Transverse colon (tissue), 4 donors: Measurements from ENCODE around the gene RHOA. TPM values are rescaled to one million over a fixed set of nuclear protein-coding genes. Genes with fewer than 3 reads are reported as not detected.

Experiments
- DNase-seq: peaks from one replicate; pipeline ENCODE4 v3.0.0-alpha.2; 2019
- H3K27ac ChIP-seq, 4 donors: fragments of 200-600 bp; sonication (generic); 2 replicates each; pipeline ENCODE4 v1.5.1; 2016 to 2018; ENCODE audit warnings: inconsistent platforms in 4 of 4
- H3K27me3 ChIP-seq: fragments of 200-600 bp; sonication (generic); 2 replicates; pipeline ENCODE4 v1.5.1; 2017; ENCODE audit warnings: inconsistent platforms
- H3K36me3 ChIP-seq, 4 donors: fragments of 200-600 bp; sonication (generic); 2 replicates each; pipeline ENCODE4 v1.5.1; 2017 to 2019; ENCODE audit warnings: inconsistent platforms in 4 of 4
- H3K4me1 ChIP-seq, 4 donors: fragments of 200-600 bp; sonication (generic); 2 replicates each; pipeline ENCODE4 v1.5.1; 2017 to 2020; ENCODE audit warnings: inconsistent platforms in 4 of 4
- H3K4me3 ChIP-seq, 4 donors: fragments of 200-600 bp; sonication (generic); 1 replicate in 1 of 4; 2 replicates in 3 of 4; pipeline versions ENCODE4 v1.5.1 to v1.6.1; 2017 to 2019; ENCODE audit warnings: inconsistent platforms in 4 of 4
- H3K9me3 ChIP-seq, 2 donors: fragments of 200-600 bp; sonication (generic); 2 replicates each; pipeline ENCODE4 v1.5.1; 2017 to 2019; ENCODE audit warnings: inconsistent platforms in 2 of 2
- CTCF ChIP-seq, 5 experiments: fragments of 200-600 bp in 3 of 5; fragments of 450-650 bp in 2 of 5; sonication (generic) in 3 of 5; IDR thresholded peaks; 1 replicate in 2 of 5; 2 replicates in 3 of 5; pipeline ENCODE4 v1.5.1; 2016 to 2017; ENCODE audit warnings: antibody characterized with exemption in 5 of 5, inconsistent platforms in 3 of 5, mild to moderate bottlenecking in 2 of 5, moderate library complexity in 1 of 5
- EP300 ChIP-seq: sonication (generic); formaldehyde crosslinking; IDR thresholded peaks from one replicate; pipeline ENCODE4 v1.6.1; 2017; ENCODE audit warnings: antibody characterized with exemption, low read depth
- POLR2A ChIP-seq: fragments of 450-650 bp; IDR thresholded peaks from one replicate; pipeline ENCODE4 v1.6.1; 2016; ENCODE audit warnings: antibody characterized with exemption, mild to moderate bottlenecking, moderate library complexity
- POLR2AphosphoS5 ChIP-seq, 3 donors: sonication (generic); formaldehyde crosslinking; IDR thresholded peaks; one replicate each; pipeline ENCODE4 v1.6.1; 2016; ENCODE audit warnings: antibody characterized with exemption in 3 of 3
- WGBS, 2 donors: methylation state at CpG; one replicate each; pipeline ENCODE4 v1.1.5; 2018; ENCODE audit warnings: low coverage in 1 of 2; 5-methylcytosine and 5-hydroxymethylcytosine counted together
- in situ Hi-C, 4 donors: fragments of 200-750 bp; cut with MboI; loops; one replicate each; pipeline versions ENCODE4 v1.15.0 to v1.15.1; 2017; ENCODE audit warnings: low sequenced_read_pairs in 3 of 4, low pct_ligation_motif_present in 1 of 4, low pct_unique_long_range_greater_than_20kb in 1 of 4
- intact Hi-C: fragments of 100-400 bp; cut with DNase I; formaldehyde crosslinking; loops from one replicate; pipeline ENCODE4 v1.15.1; 2023; ENCODE audit warnings: low total_unique reads
- total RNA-seq, 4 donors: library from RNA; depleted of rRNA; stranded (reverse); fragments of >200 nt; gene quantifications; one replicate each; pipeline ENCODE4 v1.1.0, GENCODE V29; 2016

The RHOA gene
- total RNA-seq, 4 donors from 2014 or later, result 302 to 526 (median 401) TPM

- no peak for DNase-seq
Observed at GRCh38 chr3:49346797-49347251, 65.0 kb downstream of the RHOA start.

GRCh38 chr3:49343163-49343562 lies 68.6 kb downstream of the RHOA start:
- in situ Hi-C loops, result loop anchor here (10.0 to 25.0 kb wide), 2 partner anchors 94 to 102 kb away; partner anchors contain the start of gene NICN1 (in 2 of the 4)
- peak overlapping the region; percentile 44 to 99 (median 92) for H3K27ac ChIP-seq

More at GRCh38 chr3:49346797-49347251, 65.0 kb downstream of the RHOA start:
- in situ Hi-C loops (loop anchor here (10.0 to 25.0 kb wide), 2 partner anchors 90 to 98 kb away; partner anchors contain the start of gene NICN1 (in 2 of the 4)), intact Hi-C loops (loop anchor here (10.0 kb wide), 1 partner anchor 98 kb away; no protein-coding TSS in a partner anchor)
- TF ChIP-seq EP300 (no peak), POLR2AphosphoS5 (IDR thresholded peaks at IDR 0.05) (no peak), CTCF (IDR thresholded peaks at IDR 0.05) (no peak), POLR2A (no peak)
- Histone ChIP-seq H3K27me3 (no peaks in the 10 kb centered on the region), H3K9me3 (no peaks in the 10 kb centered on the region), H3K4me1 (peaks cover 0 to 21% (median 1%) of the 10 kb centered on the region in 4 donors), H3K27ac (peak overlapping the region; percentile 54 to 78 (median 70)), H3K36me3 (no peaks in the 10 kb centered on the region), H3K4me3 (no peak overlapping the region)
- WGBS, 2 donors, result 58 to 69% methylated on average over 6 of the region's 6 CpGs

GRCh38 chr3:49341996-49342395 lies 69.8 kb downstream of the RHOA start:
- H3K27ac ChIP-seq, result peak overlapping the region; percentile 91 to 99 (median 94)
- WGBS, 2 donors, result 89 to 91% methylated on average over 6 of the region's 6 CpGs
- TF ChIP-seq CTCF (IDR thresholded peaks at IDR 0.05) (no peak), POLR2A (no peak), EP300 (no peak), POLR2AphosphoS5 (IDR thresholded peaks at IDR 0.05) (no peak)
- in situ Hi-C loops, result loop anchor here (10.0 to 25.0 kb wide), 2 partner anchors 95 to 103 kb away; partner anchors contain the start of gene NICN1 (in 2 of the 4)
- H3K4me1 ChIP-seq, result peaks cover 5 to 55% (median 25%) of the 10 kb centered on the region in 4 donors
- H3K9me3 ChIP-seq, result no peaks in the 10 kb centered on the region
- H3K36me3 ChIP-seq, result no peaks in the 10 kb centered on the region
- H3K4me3 ChIP-seq, result no peak overlapping the region
- intact Hi-C loops, result loop anchor here (2.0 to 10.0 kb wide), 2 partner anchors 69 to 103 kb away; partner anchors contain the start of gene RHOA
- no peaks in the 10 kb centered on the region for H3K27me3 ChIP-seq
- DNase-seq, result no peak

More at GRCh38 chr3:49343163-49343562, 68.6 kb downstream of the RHOA start:
- H3K4me1 ChIP-seq, result peaks cover 5 to 43% (median 22%) of the 10 kb centered on the region in 4 donors
- no peak overlapping the region for H3K4me3 ChIP-seq
- no peaks in the 10 kb centered on the region for H3K36me3 ChIP-seq
- TF ChIP-seq CTCF (IDR thresholded peaks at IDR 0.05) (no peak), POLR2AphosphoS5 (IDR thresholded peaks at IDR 0.05) (no peak), POLR2A (no peak), EP300 (no peak)
- H3K9me3 ChIP-seq, result no peaks in the 10 kb centered on the region
- WGBS, 2 donors, result 77% methylated on average over 3 of the region's 3 CpGs
- H3K27me3 ChIP-seq, result no peaks in the 10 kb centered on the region
- intact Hi-C loops, result loop anchor here (10.0 kb wide), 1 partner anchor 102 kb away; no protein-coding TSS in a partner anchor
- DNase-seq, result no peak

- TF ChIP-seq POLR2AphosphoS5 (IDR thresholded peaks at IDR 0.05) (peak; percentile 59 to 89 (median 84)), POLR2A (peak; percentile 84), CTCF (IDR thresholded peaks at IDR 0.05) (peak; percentile 14 to 49 (median 29)), EP300 (peak; percentile 23)
- in situ Hi-C loops, result loop anchor here (10.0 to 25.0 kb wide), 2 partner anchors 97 to 105 kb away; partner anchors contain the start of gene NICN1 (in 2 of the 4)
- peaks cover 5 to 45% (median 25%) of the 10 kb centered on the region in 4 donors for H3K4me1 ChIP-seq
- WGBS, 2 donors, result 8 to 10% methylated on average over 6 to 48 of the region's 70 CpGs
- H3K27me3 ChIP-seq, result no peaks in the 10 kb centered on the region
- peaks cover 0 to 4% (median 1%) of the 10 kb centered on the region in 4 donors for H3K36me3 ChIP-seq
- H3K9me3 ChIP-seq, result no peaks in the 10 kb centered on the region
- H3K4me3 ChIP-seq, result peak within 1 kb of the TSS; percentile 62 to 90 (median 86)
- intact Hi-C loops, result loop anchor here (2.0 to 10.0 kb wide), 2 partner anchors 71 to 105 kb away; partner anchors contain the start of gene RHOA
- peak within 1 kb of the TSS; percentile 91 to 99 (median 94) for H3K27ac ChIP-seq
- peak; percentile 95 for DNase-seq
Observed at GRCh38 chr3:49339941-49340800, 71.6 kb downstream of the RHOA start, which contains the start of gene USP4. Gene USP4, minus strand, starts transcription at chr3:49340053. Its CDS starts 29 bp downstream, at chr3:49340024.
